Brain microvascular endothelial cell (primary cell): ENCODE measurements around the gene TBXAS1.

Experiments
- DNase-seq: peaks from one replicate; pipeline ENCODE4 v3.0.0-alpha.2; 2020
- H3K27ac ChIP-seq: fragments of 250-450 bp; sonication (Bioruptor Pico); 2 replicates; pipeline ENCODE4 v1.5.1; 2020; ENCODE audit warnings: mild to moderate bottlenecking, moderate library complexity
- H3K27me3 ChIP-seq: fragments of 250-450 bp; sonication (Bioruptor Pico); replicated peaks from 2 replicates; pipeline ENCODE4 v1.5.1; 2020; ENCODE audit warnings: mild to moderate bottlenecking
- H3K36me3 ChIP-seq: fragments of 250-450 bp; sonication (Bioruptor Pico); replicated peaks from 2 replicates; pipeline ENCODE4 v1.5.1; 2020; ENCODE audit warnings: mild to moderate bottlenecking
- H3K4me3 ChIP-seq: 2 replicates; pipeline ENCODE4 v1.5.1; 2011; ENCODE audit warnings: low read depth, mild to moderate bottlenecking, control low read depth, low read length, moderate library complexity
- in situ Hi-C: cut with HindIII; loops from 2 replicates; pipeline ENCODE4 v1.10.0; 2017; ENCODE audit warnings: low sequenced_read_pairs, low pct_ligation_motif_present
- TF ChIP-seq, protein P1 (sequence below): IDR thresholded peaks from 2 replicates; pipeline ENCODE4 v1.5.1; 2011; ENCODE audit warnings: low read depth, mild to moderate bottlenecking, moderate library complexity, low read length, control low read depth, inconsistent platforms; ENCODE audit errors: missing control alignments

TBXAS1 gene

DNA sequence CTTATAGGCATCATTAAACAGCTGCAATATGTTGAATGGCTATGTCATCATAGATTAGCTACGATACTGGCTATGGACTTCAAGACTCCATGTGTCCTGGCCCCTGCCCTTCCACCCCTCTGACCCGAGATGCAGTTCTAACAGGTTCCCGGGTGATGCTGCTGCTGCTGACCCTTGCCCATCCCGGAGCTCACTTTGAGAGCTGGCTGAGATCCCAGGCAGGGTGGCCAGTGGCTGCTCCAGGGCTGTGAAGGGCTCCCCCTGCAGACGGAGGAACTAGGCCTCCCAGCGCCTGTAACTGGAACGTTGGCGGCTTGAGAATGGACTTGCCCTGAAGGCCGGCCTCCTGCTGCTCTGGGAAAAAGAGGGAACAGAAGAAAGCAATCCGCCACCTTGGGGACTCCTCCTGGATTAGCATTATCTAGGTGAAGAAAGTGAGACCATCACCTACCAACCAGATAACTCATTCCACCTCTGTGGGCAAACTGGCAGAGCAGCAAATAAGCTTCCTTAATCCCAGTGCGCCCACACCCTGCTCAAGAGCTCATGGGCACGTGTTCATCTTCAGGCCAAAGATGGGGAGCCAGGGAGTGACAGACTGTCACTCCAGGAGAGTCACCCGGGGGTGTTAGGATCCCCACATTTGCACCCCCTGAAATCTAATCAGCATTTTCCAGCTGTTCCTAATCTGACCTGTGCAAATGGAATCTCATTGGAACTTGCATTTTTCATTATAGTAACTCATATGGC is 176.9 kb downstream of the TBXAS1 start:
- H3K4me3 ChIP-seq, result no peak overlapping the region
- H3K27ac ChIP-seq, result no peak overlapping the region
- H3K27me3 ChIP-seq, result peaks cover 2% of the 10 kb centered on the region
- in situ Hi-C loops, result loop anchor here (10.0 kb wide), 1 partner anchor 401 kb away; no protein-coding TSS in a partner anchor
- TF ChIP-seq, protein P1, sequence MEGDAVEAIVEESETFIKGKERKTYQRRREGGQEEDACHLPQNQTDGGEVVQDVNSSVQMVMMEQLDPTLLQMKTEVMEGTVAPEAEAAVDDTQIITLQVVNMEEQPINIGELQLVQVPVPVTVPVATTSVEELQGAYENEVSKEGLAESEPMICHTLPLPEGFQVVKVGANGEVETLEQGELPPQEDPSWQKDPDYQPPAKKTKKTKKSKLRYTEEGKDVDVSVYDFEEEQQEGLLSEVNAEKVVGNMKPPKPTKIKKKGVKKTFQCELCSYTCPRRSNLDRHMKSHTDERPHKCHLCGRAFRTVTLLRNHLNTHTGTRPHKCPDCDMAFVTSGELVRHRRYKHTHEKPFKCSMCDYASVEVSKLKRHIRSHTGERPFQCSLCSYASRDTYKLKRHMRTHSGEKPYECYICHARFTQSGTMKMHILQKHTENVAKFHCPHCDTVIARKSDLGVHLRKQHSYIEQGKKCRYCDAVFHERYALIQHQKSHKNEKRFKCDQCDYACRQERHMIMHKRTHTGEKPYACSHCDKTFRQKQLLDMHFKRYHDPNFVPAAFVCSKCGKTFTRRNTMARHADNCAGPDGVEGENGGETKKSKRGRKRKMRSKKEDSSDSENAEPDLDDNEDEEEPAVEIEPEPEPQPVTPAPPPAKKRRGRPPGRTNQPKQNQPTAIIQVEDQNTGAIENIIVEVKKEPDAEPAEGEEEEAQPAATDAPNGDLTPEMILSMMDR, result peak; percentile 80
- H3K36me3 ChIP-seq, result no peaks in the 10 kb centered on the region
- DNase-seq, result peak; percentile 52

DNA sequence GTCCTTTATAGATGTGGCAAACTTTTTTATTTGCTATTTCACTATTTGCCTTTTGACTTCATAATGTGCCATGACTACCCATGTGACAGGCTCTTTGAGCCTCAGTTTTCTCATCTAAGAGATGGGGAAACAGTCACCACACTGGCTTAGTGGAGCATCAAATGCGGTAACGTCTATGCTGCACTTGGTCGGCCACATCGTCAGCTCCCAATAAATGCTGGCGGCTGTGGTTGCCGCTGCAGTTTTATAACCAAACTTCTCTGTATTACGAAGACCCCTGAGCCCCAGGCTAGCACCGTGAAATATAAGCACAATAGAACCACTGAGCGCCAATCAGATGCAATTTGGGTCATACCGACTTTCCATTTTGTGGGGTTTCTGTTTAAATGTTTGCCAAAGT is 177.5 kb downstream of the TBXAS1 start:
- Histone ChIP-seq H3K27me3 (peaks cover 5% of the 10 kb centered on the region), H3K36me3 (no peaks in the 10 kb centered on the region), H3K4me3 (no peak overlapping the region), H3K27ac (no peak overlapping the region)
- DNase-seq, result no peak
- in situ Hi-C loops, result loop anchor here (10.0 kb wide), 1 partner anchor 402 kb away; no protein-coding TSS in a partner anchor
- TF ChIP-seq, protein P1, result no peak

DNA sequence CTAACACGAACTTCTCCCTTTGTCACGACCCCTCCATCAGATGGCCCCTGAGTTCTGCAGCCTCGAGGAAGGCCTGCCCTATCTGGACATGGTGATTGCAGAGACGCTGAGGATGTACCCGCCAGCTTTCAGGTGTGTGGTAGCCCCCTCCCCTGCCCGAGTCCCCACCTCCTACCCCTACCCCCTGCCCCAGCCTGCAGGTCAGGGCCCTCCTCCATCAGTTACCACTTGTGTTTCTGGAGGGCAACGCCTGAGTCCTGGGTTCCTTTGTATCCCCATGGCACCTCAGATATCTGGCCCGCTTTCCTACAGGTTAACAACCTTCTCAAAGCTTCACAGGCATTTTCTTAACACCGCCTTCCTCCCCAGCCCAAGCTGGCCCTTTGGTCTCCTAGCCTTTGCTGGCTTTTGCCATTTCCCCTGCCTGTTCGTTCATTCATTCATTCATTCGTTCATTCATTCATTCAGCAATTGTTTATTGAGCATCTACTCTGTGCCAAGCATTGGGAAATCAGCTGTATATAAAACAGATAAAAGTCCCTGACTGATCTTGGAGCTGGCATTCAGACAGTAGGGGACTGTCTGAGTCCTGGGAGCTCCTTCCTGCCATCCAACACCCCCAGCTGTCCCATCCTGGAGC is 178.1 kb downstream of the TBXAS1 start:
- Histone ChIP-seq H3K27ac (no peak overlapping the region), H3K36me3 (no peaks in the 10 kb centered on the region), H3K4me3 (no peak overlapping the region), H3K27me3 (peaks cover 5% of the 10 kb centered on the region)
- DNase-seq, result no peak
- in situ Hi-C loops, result loop anchor here (10.0 kb wide), 1 partner anchor 402 kb away; no protein-coding TSS in a partner anchor
- TF ChIP-seq, protein P1, result no peak

DNA sequence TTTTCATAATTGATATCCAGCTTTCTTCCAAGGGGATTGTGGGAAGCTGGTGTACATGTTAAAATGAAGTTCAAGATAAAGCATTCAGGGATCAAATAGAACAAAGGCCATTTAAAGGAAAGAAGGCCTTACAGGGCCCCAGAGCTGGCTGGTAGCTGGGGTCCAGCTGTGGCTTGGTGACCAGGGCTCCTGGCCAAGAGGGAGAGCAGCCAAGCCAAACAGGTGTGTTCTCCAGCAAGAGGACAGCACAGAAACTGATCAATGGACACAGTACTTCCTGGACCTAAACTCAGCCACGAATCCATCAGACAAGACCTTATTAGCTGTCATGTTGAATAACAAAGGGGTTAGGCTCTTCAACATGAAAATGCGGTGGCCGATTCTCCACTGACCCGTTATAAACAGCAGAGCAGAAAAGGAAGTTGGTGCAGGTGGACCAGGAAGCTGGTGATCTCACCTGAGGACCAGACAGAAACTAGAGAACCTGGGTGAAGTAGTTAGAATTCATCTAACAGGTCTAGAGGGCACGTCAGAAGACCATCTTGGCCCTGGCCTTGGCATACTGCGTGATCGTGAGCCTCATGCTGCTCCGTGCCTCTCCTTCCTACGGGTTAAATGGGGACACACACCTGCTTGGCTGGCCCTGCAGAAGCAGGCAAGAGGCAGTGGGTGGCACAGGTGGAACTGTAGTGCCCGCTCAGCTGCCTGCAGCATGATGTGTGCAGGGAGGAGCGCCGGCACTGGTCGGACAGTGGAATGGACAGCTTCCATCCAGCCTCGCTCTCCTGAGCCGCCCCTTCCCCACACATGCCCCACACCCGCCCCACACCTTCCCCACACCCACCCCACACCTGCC is 179.9 kb downstream of the TBXAS1 start:
- in situ Hi-C loops, result loop anchor here (10.0 kb wide), 1 partner anchor 404 kb away; no protein-coding TSS in a partner anchor
- no peak overlapping the region for H3K27ac ChIP-seq
- peaks cover 13% of the 10 kb centered on the region for H3K27me3 ChIP-seq
- DNase-seq, result no peak
- no peaks in the 10 kb centered on the region for H3K36me3 ChIP-seq
- H3K4me3 ChIP-seq, result no peak overlapping the region
- TF ChIP-seq, protein P1, result no peak

DNA sequence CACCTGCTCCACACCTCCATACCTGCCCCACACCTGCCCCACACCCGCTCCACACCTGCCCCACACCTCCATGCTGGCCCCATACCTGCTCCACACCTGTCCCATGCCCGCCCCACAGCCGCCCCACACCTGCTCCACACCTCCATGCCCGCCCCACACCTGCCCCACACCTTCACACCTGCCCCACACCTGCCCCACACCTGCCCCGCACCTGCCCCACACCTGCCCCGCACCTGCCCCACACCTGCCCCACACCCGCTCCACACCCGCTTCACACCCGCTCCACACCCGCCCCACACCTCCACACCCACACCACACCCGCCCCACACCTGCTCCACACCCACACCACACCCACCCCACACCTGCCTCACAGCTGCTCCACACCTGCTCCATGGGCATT is 180.7 kb downstream of the TBXAS1 start:
- DNase-seq, result no peak
- Histone ChIP-seq H3K27me3 (peaks cover 14% of the 10 kb centered on the region), H3K4me3 (no peak overlapping the region), H3K36me3 (no peaks in the 10 kb centered on the region), H3K27ac (no peak overlapping the region)
- TF ChIP-seq, protein P1, result no peak
- in situ Hi-C loops, result loop anchor here (10.0 kb wide), 1 partner anchor 405 kb away; no protein-coding TSS in a partner anchor
